Neutrophil (primary cell): Measurements from ENCODE around the gene FBXO21.

Experiments used
- H3K27ac ChIP-seq: fragments of 200-600 bp; sonication (generic); 2 replicates; pipeline ENCODE4 v1.5.1; 2016; ENCODE audit warnings: mild to moderate bottlenecking, moderate library complexity
- H3K27me3 ChIP-seq: fragments of 200-600 bp; sonication (generic); 2 replicates; pipeline ENCODE4 v1.6.0; 2016; ENCODE audit warnings: mild to moderate bottlenecking
- H3K36me3 ChIP-seq: fragments of 200-600 bp; sonication (generic); 2 replicates; pipeline ENCODE4 v1.5.1; 2017
- H3K4me1 ChIP-seq, 2 experiments: fragments of 200-600 bp in 1 of 2; sonication (generic) in 1 of 2; 1 replicate in 1 of 2; 2 replicates in 1 of 2; pipeline versions ENCODE4 v1.5.1 to v1.6.1; 2013 to 2016; ENCODE audit warnings: low read depth in 1 of 2, low read length in 1 of 2, mild to moderate bottlenecking in 1 of 2, moderate library complexity in 1 of 2; ENCODE audit not compliant: control insufficient read depth in 1 of 2, insufficient read depth in 1 of 2
- H3K4me3 ChIP-seq, 2 experiments: fragments of 200-600 bp in 1 of 2; sonication (generic) in 1 of 2; 1 replicate in 1 of 2; 2 replicates in 1 of 2; pipeline ENCODE4 v1.5.1; 2013 to 2016; ENCODE audit warnings: low read depth in 1 of 2, low read length in 1 of 2, mild to moderate bottlenecking in 1 of 2, moderate library complexity in 1 of 2
- H3K9me3 ChIP-seq: fragments of 200-600 bp; sonication (generic); 2 replicates; pipeline ENCODE4 v1.5.1; 2016
- TF ChIP-seq, protein P1 (sequence below): fragments of 200-600 bp; sonication (generic); IDR thresholded peaks from 2 replicates; pipeline ENCODE4 v1.5.1; 2016; ENCODE audit warnings: antibody characterized with exemption

FBXO21 gene

DNA sequence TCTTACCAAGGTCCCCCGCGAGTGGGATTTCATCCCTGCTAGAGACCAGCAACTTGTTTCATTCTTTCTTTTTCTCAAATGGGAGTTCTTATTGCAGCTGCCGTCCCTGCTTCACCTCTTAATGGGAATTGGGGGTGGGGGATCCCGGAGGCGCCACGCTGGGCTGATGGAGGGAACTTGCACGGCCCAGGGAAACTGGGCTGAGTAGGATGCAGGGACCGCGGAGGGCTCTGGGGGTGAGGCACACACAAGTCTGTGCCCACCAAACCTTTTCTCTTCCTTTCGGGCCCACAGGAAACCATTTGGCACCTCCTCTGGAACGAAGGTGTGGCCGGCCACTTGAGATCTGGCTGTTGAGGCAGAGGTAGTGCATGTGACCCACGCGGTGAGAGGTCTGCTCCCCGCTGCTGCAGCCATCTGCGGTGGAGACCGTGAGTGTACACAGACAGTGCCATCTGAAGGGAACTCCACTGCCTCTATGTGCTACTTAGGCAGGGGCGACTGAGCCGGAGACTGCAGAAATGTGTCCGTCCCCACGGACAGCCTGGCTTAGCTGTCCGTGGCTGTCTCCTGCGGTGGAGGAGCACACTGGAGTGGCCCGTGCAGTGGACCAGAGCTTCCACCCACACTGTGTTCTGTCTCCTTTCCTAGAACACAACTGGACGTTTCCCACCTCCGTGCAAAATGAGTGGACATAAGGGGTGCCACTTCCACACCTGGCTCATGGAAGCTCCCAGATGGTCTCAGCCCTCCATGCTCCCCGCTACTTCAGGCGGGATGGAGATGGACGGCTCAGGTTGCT is 49.0 kb downstream of the FBXO21 start:
- TF ChIP-seq, protein P1, sequence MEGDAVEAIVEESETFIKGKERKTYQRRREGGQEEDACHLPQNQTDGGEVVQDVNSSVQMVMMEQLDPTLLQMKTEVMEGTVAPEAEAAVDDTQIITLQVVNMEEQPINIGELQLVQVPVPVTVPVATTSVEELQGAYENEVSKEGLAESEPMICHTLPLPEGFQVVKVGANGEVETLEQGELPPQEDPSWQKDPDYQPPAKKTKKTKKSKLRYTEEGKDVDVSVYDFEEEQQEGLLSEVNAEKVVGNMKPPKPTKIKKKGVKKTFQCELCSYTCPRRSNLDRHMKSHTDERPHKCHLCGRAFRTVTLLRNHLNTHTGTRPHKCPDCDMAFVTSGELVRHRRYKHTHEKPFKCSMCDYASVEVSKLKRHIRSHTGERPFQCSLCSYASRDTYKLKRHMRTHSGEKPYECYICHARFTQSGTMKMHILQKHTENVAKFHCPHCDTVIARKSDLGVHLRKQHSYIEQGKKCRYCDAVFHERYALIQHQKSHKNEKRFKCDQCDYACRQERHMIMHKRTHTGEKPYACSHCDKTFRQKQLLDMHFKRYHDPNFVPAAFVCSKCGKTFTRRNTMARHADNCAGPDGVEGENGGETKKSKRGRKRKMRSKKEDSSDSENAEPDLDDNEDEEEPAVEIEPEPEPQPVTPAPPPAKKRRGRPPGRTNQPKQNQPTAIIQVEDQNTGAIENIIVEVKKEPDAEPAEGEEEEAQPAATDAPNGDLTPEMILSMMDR = no peak
- Histone ChIP-seq H3K27ac (no peak overlapping the region), H3K36me3 (peaks cover 6% of the 10 kb centered on the region), H3K27me3 (no peaks in the 10 kb centered on the region), H3K4me3 (no peak overlapping the region), H3K9me3 (no peaks in the 10 kb centered on the region), H3K4me1 (no peaks in the 10 kb centered on the region)

DNA sequence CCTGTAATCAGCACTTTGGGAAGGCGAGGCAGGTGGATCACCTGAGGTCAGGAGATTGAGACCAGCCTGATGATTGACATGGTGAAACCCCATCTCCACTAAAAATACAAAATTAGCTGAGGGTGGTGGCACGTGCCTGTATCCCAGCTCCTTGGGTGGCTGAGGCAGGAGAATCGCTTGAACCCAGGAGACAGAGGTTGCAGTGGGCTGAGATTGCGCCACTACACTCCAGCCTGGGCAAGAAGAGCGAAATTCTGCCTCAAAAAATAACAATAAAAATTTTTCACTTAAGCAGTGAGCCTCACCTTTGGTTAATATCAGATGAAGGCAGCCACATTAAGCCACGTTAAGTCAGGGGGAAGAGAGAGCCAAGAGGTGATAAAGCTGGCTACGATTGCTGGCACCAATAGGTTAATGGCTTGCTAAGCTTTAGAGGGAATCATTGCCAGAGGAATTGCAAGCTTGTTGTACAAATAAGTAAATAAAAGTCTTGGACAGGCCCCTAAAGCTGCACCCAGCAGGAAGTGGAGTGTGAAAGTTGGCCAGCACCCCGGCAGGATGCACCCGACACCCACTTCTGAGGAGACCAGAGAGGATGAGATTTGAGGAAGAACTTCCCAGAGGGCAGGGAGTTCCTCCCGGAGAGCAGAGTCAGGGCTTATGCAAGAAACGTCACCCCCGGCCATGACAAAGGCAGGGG is 49.7 kb downstream of the FBXO21 start:
- Histone ChIP-seq H3K36me3 (peaks cover 2% of the 10 kb centered on the region), H3K9me3 (no peaks in the 10 kb centered on the region), H3K27ac (no peak overlapping the region), H3K4me1 (no peaks in the 10 kb centered on the region), H3K4me3 (no peak overlapping the region), H3K27me3 (no peaks in the 10 kb centered on the region)
- TF ChIP-seq, protein P1 = no peak

DNA sequence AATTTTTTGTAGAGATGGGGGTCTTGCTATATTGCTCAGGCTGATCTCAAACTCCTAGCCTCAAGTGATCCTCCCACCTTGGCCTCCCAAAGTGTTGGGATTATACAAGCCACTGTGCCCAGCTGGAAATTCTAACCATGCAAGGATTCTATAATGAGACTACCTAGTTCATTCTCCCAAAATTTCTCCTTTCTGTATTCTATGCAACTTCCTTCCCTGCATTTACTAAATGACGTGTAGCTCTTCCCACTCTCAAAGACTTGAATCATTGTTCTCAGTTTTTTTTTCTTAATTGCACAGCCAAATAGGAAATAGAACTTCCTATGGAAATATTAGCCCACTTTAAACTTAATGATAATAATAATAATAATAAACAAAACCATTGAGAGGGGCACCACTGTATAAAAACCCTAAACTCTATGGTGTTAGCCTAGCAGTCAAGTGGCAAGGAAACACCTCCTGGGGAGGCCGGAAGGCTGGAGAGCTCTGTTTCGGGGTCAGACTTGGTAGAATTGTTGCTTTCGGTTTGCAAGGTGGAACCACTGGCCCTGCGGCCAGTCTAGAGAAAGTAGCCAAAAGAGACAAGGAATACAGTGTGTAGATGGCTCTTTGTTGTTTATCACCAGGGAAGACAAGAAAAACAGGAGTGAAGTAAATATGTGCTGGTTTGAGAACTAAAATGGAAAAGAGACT is 51.1 kb downstream of the FBXO21 start:
- Histone ChIP-seq H3K27ac (no peak overlapping the region), H3K4me1 (peaks cover 1 to 2% of the 10 kb centered on the region in 2 experiments), H3K4me3 (no peak overlapping the region), H3K27me3 (no peaks in the 10 kb centered on the region), H3K36me3 (no peaks in the 10 kb centered on the region), H3K9me3 (no peaks in the 10 kb centered on the region)
- TF ChIP-seq, protein P1 = no peak

DNA sequence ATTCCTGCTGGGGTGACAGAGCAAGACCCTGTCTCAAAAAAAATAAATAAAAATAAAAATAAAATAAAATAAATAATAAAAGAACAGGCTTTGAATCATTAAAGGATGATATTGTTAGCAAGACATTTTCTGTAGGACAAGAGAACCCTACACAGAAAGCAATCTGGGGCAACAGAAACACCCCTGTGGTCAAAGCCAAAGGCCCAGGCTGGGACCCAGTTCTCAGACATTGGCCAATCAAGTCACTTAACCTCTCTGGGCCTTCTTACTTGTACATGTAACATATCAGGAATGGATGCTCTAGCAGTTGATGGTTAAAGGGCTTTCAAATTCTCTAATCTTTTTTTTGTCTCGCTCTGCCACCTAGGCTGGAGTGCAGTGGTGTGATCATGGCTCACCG is 55.5 kb downstream of the FBXO21 start:
- no peak overlapping the region for H3K4me3 ChIP-seq
- H3K27ac ChIP-seq = no peak overlapping the region
- TF ChIP-seq, protein P1 = no peak
- no peaks in the 10 kb centered on the region for H3K27me3 ChIP-seq
- H3K36me3 ChIP-seq = no peaks in the 10 kb centered on the region
- no peaks in the 10 kb centered on the region for H3K9me3 ChIP-seq
- peaks cover 6 to 8% of the 10 kb centered on the region in 2 experiments for H3K4me1 ChIP-seq

DNA sequence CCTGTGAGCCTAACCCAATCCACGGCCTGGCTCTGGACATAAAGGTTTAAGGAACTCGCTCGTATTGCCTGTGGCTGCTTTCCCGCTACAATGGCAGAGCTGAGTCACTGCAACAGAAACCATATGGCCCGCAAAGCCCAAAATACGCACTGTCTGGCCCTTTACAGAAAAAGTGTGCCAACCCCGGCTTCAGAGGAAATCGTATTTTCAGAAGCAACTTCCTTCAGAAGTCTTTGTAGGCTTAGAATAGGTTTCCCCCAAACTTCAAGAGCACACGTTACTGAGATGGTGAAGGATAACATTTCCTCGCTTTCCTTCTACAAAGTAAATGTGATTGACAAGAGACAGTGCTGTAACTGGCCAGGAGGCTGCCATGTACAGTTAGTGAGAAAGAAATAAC is 56.2 kb downstream of the FBXO21 start:
- peaks cover 6 to 8% of the 10 kb centered on the region in 2 experiments for H3K4me1 ChIP-seq
- TF ChIP-seq, protein P1 = no peak
- H3K9me3 ChIP-seq = no peaks in the 10 kb centered on the region
- no peaks in the 10 kb centered on the region for H3K27me3 ChIP-seq
- H3K36me3 ChIP-seq = no peaks in the 10 kb centered on the region
- H3K27ac ChIP-seq = no peak overlapping the region
- H3K4me3 ChIP-seq = no peak overlapping the region
